LNCAP (cell line): ENCODE data around the gene MRPS11.

Experiments
- TF ChIP-seq, protein P1 (sequence below): fragments of 450-650 bp; IDR thresholded peaks from 2 replicates; pipeline ENCODE4 v1.5.1; 2017; ENCODE audit warnings: mild to moderate bottlenecking

The MRPS11 gene

GRCh38 chr15:88513195-88513594, 45.7 kb downstream of the MRPS11 start:
- TF ChIP-seq, protein P1, sequence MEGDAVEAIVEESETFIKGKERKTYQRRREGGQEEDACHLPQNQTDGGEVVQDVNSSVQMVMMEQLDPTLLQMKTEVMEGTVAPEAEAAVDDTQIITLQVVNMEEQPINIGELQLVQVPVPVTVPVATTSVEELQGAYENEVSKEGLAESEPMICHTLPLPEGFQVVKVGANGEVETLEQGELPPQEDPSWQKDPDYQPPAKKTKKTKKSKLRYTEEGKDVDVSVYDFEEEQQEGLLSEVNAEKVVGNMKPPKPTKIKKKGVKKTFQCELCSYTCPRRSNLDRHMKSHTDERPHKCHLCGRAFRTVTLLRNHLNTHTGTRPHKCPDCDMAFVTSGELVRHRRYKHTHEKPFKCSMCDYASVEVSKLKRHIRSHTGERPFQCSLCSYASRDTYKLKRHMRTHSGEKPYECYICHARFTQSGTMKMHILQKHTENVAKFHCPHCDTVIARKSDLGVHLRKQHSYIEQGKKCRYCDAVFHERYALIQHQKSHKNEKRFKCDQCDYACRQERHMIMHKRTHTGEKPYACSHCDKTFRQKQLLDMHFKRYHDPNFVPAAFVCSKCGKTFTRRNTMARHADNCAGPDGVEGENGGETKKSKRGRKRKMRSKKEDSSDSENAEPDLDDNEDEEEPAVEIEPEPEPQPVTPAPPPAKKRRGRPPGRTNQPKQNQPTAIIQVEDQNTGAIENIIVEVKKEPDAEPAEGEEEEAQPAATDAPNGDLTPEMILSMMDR, result no peak

- TF ChIP-seq, protein P1, result no peak
These were observed 51.4 kb downstream of the MRPS11 start for GRCh38 chr15:88518903-88519302.

GRCh38 chr15:88525418-88525817, 57.9 kb downstream of the MRPS11 start:
- TF ChIP-seq, protein P1, result no peak

DNA sequence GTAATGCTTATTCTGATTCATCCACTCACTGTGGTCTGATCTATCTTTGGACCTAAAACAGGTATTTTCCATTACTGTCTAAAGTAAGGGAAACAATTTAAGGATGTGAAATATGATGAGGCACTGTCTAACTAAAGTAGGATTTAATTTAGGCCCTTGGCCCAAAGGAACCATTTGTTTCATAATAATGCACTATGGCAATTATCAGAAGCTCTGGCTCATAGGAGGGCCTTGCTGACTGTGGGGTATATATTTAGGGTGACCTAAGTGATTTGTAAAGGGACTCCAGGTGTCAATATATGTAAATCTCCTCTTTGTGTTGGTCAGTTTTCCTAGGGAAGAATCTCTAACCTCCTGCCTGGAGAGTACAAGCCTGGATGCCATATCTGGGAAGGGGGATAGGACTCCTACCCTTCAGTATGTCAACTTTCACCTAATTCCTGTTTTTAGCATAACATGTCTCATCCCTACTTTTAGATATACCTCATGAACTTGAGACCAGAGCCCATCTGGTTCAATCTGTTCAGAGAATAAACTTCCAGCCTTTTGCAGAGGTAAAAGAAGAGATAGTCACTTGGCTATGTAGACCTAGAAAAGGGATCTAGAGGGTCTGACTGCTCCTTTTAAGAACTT, 58.9 kb downstream of the MRPS11 start:
- TF ChIP-seq, protein P1, result no peak

DNA sequence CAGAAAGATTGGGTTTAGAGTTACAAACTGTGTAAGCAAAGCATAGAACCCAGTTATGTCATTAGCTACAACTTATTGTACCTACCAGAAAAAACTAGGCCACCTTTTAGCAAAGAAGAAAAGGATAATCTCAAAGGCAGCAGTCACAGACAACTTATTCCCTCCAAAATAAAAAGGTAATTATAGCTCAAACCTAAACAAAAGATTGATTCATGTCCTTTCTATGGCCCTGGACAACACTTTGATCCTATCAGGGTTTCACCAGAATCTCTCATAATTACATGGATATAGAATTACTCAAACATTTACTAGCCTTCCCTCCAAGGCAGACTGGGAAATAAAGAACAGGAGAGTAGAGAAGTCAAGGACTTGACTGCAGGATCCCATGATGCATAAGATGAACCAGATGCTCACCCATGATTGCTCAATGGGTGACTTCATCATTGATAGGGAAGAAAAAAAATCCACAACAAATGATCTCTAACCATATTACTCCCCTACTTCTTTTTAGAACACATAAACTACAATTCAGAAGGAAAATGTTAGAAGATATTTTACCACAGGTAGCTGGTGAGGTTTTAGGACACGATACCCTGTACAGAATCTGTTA, 61.6 kb downstream of the MRPS11 start:
- TF ChIP-seq, protein P1, result no peak
